OCI-LY3 (cell line): Measurements from ENCODE around the gene ABCA4.

Source experiments
- EZH2phosphoT487 ChIP-seq: fragments of 200-600 bp; shearing (Covaris generic); IDR thresholded peaks from 2 replicates; pipeline ENCODE4 v1.6.1; 2018; ENCODE audit warnings: antibody characterized with exemption, mixed run types, low read depth
- TF ChIP-seq, protein P1 (sequence below): fragments of 200-600, 300-600 bp; sonication (generic); IDR thresholded peaks from 2 replicates; pipeline ENCODE4 v1.5.1; 2014; ENCODE audit warnings: antibody characterized with exemption, low read length, low read depth

- TF ChIP-seq, protein P1, sequence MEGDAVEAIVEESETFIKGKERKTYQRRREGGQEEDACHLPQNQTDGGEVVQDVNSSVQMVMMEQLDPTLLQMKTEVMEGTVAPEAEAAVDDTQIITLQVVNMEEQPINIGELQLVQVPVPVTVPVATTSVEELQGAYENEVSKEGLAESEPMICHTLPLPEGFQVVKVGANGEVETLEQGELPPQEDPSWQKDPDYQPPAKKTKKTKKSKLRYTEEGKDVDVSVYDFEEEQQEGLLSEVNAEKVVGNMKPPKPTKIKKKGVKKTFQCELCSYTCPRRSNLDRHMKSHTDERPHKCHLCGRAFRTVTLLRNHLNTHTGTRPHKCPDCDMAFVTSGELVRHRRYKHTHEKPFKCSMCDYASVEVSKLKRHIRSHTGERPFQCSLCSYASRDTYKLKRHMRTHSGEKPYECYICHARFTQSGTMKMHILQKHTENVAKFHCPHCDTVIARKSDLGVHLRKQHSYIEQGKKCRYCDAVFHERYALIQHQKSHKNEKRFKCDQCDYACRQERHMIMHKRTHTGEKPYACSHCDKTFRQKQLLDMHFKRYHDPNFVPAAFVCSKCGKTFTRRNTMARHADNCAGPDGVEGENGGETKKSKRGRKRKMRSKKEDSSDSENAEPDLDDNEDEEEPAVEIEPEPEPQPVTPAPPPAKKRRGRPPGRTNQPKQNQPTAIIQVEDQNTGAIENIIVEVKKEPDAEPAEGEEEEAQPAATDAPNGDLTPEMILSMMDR: no peak
- TF ChIP-seq EZH2phosphoT487: no peak
Measured at GRCh38 chr1:94068999-94069918, 51.7 kb downstream of the ABCA4 start.
